Measurements from ENCODE around the gene TTYH2.
A peak's percentile ranks its signal among the peaks of the same experiment; 100 is the strongest.
"Not testable (repeated sequence)": the region's sequence is repeated elsewhere in the genome, so short reads cannot be mapped to it uniquely, and the experiment has no call there.

The TTYH2 gene

GRCh38 chr17:74267987-74268499 is 54.7 kb downstream of the TTYH2 start:
- DNase-seq (ENCODE audit: low read depth), result no peak

GRCh38 chr17:74268558-74268957 is 55.2 kb downstream of the TTYH2 start:
- DNase-seq (ENCODE audit: low read depth), result no peak

GRCh38 chr17:74270333-74270732 is 57.0 kb downstream of the TTYH2 start:
- DNase-seq (ENCODE audit: low read depth), result no peak

GRCh38 chr17:74271281-74271680 is 57.9 kb downstream of the TTYH2 start:
- DNase-seq (ENCODE audit: low read depth), result no peak

GRCh38 chr17:74271901-74272561 is 58.7 kb downstream of the TTYH2 start:
- DNase-seq (ENCODE audit: low read depth), result no peak

- no peak for DNase-seq (ENCODE audit: low read depth)
These were observed 59.4 kb downstream of the TTYH2 start for GRCh38 chr17:74272731-74273201.

GRCh38 chr17:74274060-74274708 is 60.8 kb downstream of the TTYH2 start, which contains the start of gene DNAI2:
DNAI2 (plus strand) TSS chr17:74274234; CDS start chr17:74281818, 7,584 bp downstream.
- no peak for DNase-seq (ENCODE audit: low read depth)

GRCh38 chr17:74274709-74275340 is 61.5 kb downstream of the TTYH2 start:
- no peak for DNase-seq (ENCODE audit: low read depth)

- DNase-seq (ENCODE audit: low read depth), result no peak
These were observed 62.7 kb downstream of the TTYH2 start for GRCh38 chr17:74276051-74276476.

GRCh38 chr17:74276541-74277009 is 63.2 kb downstream of the TTYH2 start:
- DNase-seq (ENCODE audit: low read depth), result no peak

- DNase-seq (ENCODE audit: low read depth), result no peak
These were observed 64.6 kb downstream of the TTYH2 start for GRCh38 chr17:74277935-74278334.

- DNase-seq (ENCODE audit: low read depth), result not testable (repeated sequence)
These were observed 66.2 kb downstream of the TTYH2 start for GRCh38 chr17:74279617-74280016.

GRCh38 chr17:74280093-74280513 is 66.7 kb downstream of the TTYH2 start:
- peak; percentile 35 for DNase-seq (ENCODE audit: low read depth)

- DNase-seq (ENCODE audit: low read depth), result no peak
These were observed 68.4 kb downstream of the TTYH2 start for GRCh38 chr17:74281799-74282198.

GRCh38 chr17:74282274-74282586 is 68.9 kb downstream of the TTYH2 start:
- not testable (repeated sequence) for DNase-seq (ENCODE audit: low read depth)

- peak; percentile 41 for DNase-seq (ENCODE audit: low read depth)
These were observed 69.4 kb downstream of the TTYH2 start for GRCh38 chr17:74282587-74283370.

GRCh38 chr17:74283371-74283673 is 70.0 kb downstream of the TTYH2 start:
- DNase-seq (ENCODE audit: low read depth), result no peak

- no peak for DNase-seq (ENCODE audit: low read depth)
These were observed 73.7 kb downstream of the TTYH2 start for GRCh38 chr17:74287031-74287602.

GRCh38 chr17:74288785-74289184 is 75.4 kb downstream of the TTYH2 start:
- DNase-seq (ENCODE audit: low read depth), result no peak

GRCh38 chr17:74289688-74290087 is 76.3 kb downstream of the TTYH2 start:
- no peak for DNase-seq (ENCODE audit: low read depth)

GRCh38 chr17:74290340-74290739 is 77.0 kb downstream of the TTYH2 start:
- DNase-seq (ENCODE audit: low read depth), result no peak

GRCh38 chr17:74292495-74292894 is 79.1 kb downstream of the TTYH2 start:
- no peak for DNase-seq (ENCODE audit: low read depth)
